ENCODE measurements around the gene NR2E3.

Gene NR2E3

GRCh38 chr15:71807125-71807629 lies 3.2 kb upstream of the NR2E3 start:
- Histone ChIP-seq H3K4me1 (peaks cover 5% of the 10 kb centered on the region), H3K36me3 (ENCODE audit: control insufficient read depth, insufficient read depth, low read length) (no peaks in the 10 kb centered on the region), H3K79me2 (no peaks in the 10 kb centered on the region), H3K27me3 (ENCODE audit: control insufficient read depth, insufficient read depth, low read length) (no peaks in the 10 kb centered on the region), H2AFZ (no peak overlapping the region), H3K9ac (no peak overlapping the region), H3K4me3 (ENCODE audit: low read depth, low read length) (no peak overlapping the region), H3K9me3 (ENCODE audit: control insufficient read depth, low read length) (no peaks in the 10 kb centered on the region), H3K27ac (no peak overlapping the region), H3K4me2 (ENCODE audit: low read length) (no peak overlapping the region)
- TF ChIP-seq, protein P1, sequence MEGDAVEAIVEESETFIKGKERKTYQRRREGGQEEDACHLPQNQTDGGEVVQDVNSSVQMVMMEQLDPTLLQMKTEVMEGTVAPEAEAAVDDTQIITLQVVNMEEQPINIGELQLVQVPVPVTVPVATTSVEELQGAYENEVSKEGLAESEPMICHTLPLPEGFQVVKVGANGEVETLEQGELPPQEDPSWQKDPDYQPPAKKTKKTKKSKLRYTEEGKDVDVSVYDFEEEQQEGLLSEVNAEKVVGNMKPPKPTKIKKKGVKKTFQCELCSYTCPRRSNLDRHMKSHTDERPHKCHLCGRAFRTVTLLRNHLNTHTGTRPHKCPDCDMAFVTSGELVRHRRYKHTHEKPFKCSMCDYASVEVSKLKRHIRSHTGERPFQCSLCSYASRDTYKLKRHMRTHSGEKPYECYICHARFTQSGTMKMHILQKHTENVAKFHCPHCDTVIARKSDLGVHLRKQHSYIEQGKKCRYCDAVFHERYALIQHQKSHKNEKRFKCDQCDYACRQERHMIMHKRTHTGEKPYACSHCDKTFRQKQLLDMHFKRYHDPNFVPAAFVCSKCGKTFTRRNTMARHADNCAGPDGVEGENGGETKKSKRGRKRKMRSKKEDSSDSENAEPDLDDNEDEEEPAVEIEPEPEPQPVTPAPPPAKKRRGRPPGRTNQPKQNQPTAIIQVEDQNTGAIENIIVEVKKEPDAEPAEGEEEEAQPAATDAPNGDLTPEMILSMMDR (IDR thresholded peaks at IDR 0.05) = no peak

DNA sequence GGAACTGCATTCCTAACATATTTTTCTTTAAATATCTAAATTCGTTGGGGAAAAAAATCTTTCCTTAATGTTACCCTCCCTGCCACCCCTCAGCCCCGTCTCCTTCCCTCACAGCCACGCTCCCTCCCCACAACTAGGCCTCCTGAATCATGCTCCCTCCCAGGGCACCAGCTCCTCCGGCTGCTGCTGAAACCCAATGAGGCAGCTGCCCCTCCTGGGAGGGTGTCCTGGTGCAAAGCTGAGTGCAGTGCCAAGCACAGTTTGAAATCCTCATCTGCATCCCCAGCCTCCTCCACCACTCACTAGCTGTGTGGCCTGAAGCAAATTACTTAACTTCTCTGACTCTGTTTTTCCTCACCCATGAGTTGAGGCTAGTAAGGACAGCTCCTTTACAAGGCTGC lies 2.7 kb upstream of the NR2E3 start:
- H3K27ac ChIP-seq = no peak overlapping the region
- H2AFZ ChIP-seq = no peak overlapping the region
- no peak overlapping the region for H3K9ac ChIP-seq
- peaks cover 5% of the 10 kb centered on the region for H3K4me1 ChIP-seq
- TF ChIP-seq, protein P1 (IDR thresholded peaks at IDR 0.05) = no peak
- H3K27me3 ChIP-seq (ENCODE audit: control insufficient read depth, insufficient read depth, low read length) = no peaks in the 10 kb centered on the region
- H3K79me2 ChIP-seq = no peaks in the 10 kb centered on the region
- H3K4me2 ChIP-seq (ENCODE audit: low read length) = no peak overlapping the region
- H3K4me3 ChIP-seq (ENCODE audit: low read depth, low read length) = no peak overlapping the region
- H3K36me3 ChIP-seq (ENCODE audit: control insufficient read depth, insufficient read depth, low read length) = no peaks in the 10 kb centered on the region
- no peaks in the 10 kb centered on the region for H3K9me3 ChIP-seq (ENCODE audit: control insufficient read depth, low read length)

DNA sequence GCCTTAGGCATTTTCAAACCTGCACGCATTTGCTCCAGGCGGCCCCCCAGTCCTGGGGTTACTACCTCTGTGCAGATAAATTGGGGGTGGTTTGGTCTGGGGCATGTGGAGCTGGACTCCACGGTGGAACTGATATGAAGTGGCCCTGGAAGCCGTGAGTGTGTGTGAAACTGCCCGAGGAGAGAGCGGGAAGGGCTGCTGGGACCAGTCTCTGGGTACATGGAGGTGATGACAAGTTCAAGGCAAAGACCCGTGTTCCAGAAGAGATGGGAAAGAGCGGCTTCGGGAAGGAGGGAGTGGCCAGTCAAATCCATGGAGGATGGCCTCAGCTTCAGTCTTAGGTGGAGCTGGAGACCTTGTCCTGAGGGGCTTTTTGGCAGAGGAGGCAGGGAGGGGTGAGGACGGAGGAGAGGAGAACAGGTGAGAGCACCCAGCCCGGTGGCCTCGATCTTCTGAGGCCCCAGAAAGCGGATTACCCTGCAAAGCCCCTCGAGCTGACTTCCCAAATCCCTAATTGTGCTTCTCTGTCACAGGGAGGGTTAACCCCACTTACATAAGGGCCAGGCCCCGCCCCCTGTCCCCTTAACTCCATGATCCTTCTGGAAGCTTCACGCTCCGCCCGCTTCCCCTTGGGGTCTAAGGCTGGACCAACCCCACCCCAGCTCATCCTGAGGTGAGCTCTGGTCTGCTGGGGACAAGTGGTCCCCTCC lies 1.9 kb upstream of the NR2E3 start:
- Histone ChIP-seq H3K27ac (no peak overlapping the region), H3K79me2 (no peaks in the 10 kb centered on the region)

GRCh38 chr15:71809346-71809745 lies 1.0 kb upstream of the NR2E3 start:
- H2AFZ ChIP-seq = no peak overlapping the region
- H3K4me3 ChIP-seq (ENCODE audit: low read depth, low read length) = no peak overlapping the region
- no peaks in the 10 kb centered on the region for H3K9me3 ChIP-seq (ENCODE audit: control insufficient read depth, low read length)
- TF ChIP-seq, protein P1 (IDR thresholded peaks at IDR 0.05) = no peak
- no peak overlapping the region for H3K27ac ChIP-seq
- H3K79me2 ChIP-seq = no peaks in the 10 kb centered on the region
- no peak overlapping the region for H3K9ac ChIP-seq
- no peaks in the 10 kb centered on the region for H3K27me3 ChIP-seq (ENCODE audit: control insufficient read depth, insufficient read depth, low read length)
- H3K4me2 ChIP-seq (ENCODE audit: low read length) = no peak overlapping the region
- no peaks in the 10 kb centered on the region for H3K36me3 ChIP-seq (ENCODE audit: control insufficient read depth, insufficient read depth, low read length)
- H3K4me1 ChIP-seq = peaks cover 5% of the 10 kb centered on the region

More for the DNA sequence above, 1.9 kb upstream of the NR2E3 start:
- Histone ChIP-seq H3K9ac (no peak overlapping the region), H3K36me3 (ENCODE audit: control insufficient read depth, insufficient read depth, low read length) (no peaks in the 10 kb centered on the region), H3K27me3 (ENCODE audit: control insufficient read depth, insufficient read depth, low read length) (no peaks in the 10 kb centered on the region), H3K4me1 (peaks cover 5% of the 10 kb centered on the region), H3K4me3 (ENCODE audit: low read depth, low read length) (no peak overlapping the region), H3K4me2 (ENCODE audit: low read length) (no peak overlapping the region), H2AFZ (no peak overlapping the region), H3K9me3 (ENCODE audit: control insufficient read depth, low read length) (no peaks in the 10 kb centered on the region)
- TF ChIP-seq, protein P1 (IDR thresholded peaks at IDR 0.05) = no peak
